NCI-H2107 treated with DMSO at 0.1 percent for 48 hours (cell line): ENCODE data around the gene CELSR2.

Experiments
- DNase-seq: peaks from one replicate; lab custom pipeline; 2025; ENCODE audit not compliant: unreplicated experiment; lab: John Stamatoyannopoulos, UW

CELSR2 gene

GRCh38 chr1:109298666-109299557 lies 49.6 kb downstream of the CELSR2 start:
- no peak for DNase-seq

- no peak for DNase-seq
These were observed 50.4 kb downstream of the CELSR2 start for GRCh38 chr1:109299558-109300343.

GRCh38 chr1:109300650-109301151 lies 51.4 kb downstream of the CELSR2 start:
- DNase-seq: no peak

GRCh38 chr1:109301874-109302273 lies 52.5 kb downstream of the CELSR2 start:
- DNase-seq: no peak

GRCh38 chr1:109304226-109304920 lies 55.0 kb downstream of the CELSR2 start:
- DNase-seq: no peak

GRCh38 chr1:109305991-109306390 lies 56.7 kb downstream of the CELSR2 start:
- DNase-seq: peak; percentile 13

- peak; percentile 82 for DNase-seq
These were observed 57.5 kb downstream of the CELSR2 start, which contains the start of gene MYBPHL for GRCh38 chr1:109306832-109307273. TSS of gene MYBPHL (minus strand) at chr1:109307011. CDS start at chr1:109306991, 20 bp downstream.

- peak; percentile 72 for DNase-seq
These were observed 58.1 kb downstream of the CELSR2 start for GRCh38 chr1:109307274-109308021.

GRCh38 chr1:109309347-109309746 lies 60.0 kb downstream of the CELSR2 start:
- no peak for DNase-seq

- no peak for DNase-seq
These were observed 62.9 kb downstream of the CELSR2 start for GRCh38 chr1:109312246-109312645.

GRCh38 chr1:109312978-109313775 lies 63.8 kb downstream of the CELSR2 start:
- no peak for DNase-seq

- no peak for DNase-seq
These were observed 65.5 kb downstream of the CELSR2 start for GRCh38 chr1:109314795-109315194.

- DNase-seq: peak; percentile 37
These were observed 65.9 kb downstream of the CELSR2 start for GRCh38 chr1:109315288-109315687.

- DNase-seq: no peak
These were observed 67.2 kb downstream of the CELSR2 start for GRCh38 chr1:109316506-109316905.

- DNase-seq: no peak
These were observed 69.8 kb downstream of the CELSR2 start for GRCh38 chr1:109319114-109319513.

- no peak for DNase-seq
These were observed 73.6 kb downstream of the CELSR2 start for GRCh38 chr1:109322974-109323373.
